Stimulated activated CD8-positive, alpha-beta memory T cell treated with anti-CD3 and anti-CD28 coated beads, Interleukin-2, amount 100 ng/mL, for 1 hour (primary cell): Measurements from ENCODE around the gene ZBTB40.

Experiments
- DNase-seq, 2 donors: peaks; one replicate each; pipeline ENCODE4 v3.0.0-alpha.2; 2020; ENCODE audit warnings: low read depth in 2 of 2

ZBTB40 gene

DNA sequence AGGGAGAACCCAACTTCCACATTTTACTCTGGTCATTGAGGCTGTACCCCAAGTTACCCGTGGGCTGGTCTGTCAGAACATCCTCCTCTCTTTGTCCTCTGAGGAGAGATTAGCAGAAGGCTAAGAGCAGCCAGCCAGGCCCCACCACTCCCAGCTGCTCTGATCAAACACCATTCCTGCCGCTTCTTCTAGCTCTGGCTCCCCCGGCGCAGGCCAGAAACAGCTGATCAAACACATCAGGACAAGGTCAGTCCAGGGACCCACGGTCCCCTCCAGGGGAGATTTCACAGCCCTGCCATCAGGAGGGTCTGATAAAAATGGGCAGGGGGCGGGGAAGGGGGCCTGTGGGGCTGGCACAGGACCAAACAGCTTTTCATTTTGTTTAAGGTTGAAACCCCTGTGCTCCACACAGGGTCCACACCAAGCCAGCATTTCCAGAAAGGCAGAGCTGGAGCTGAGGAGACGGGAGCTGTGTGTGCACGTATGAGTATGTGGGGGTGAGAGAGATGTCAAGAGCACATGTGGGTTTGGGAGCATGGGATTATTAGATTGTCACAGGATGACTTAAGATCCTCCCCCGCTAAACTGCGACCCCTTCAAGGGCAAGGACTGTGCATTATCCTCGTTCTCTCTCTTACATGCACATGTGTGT is 81.7 kb downstream of the ZBTB40 start:
- no peak for DNase-seq

DNA sequence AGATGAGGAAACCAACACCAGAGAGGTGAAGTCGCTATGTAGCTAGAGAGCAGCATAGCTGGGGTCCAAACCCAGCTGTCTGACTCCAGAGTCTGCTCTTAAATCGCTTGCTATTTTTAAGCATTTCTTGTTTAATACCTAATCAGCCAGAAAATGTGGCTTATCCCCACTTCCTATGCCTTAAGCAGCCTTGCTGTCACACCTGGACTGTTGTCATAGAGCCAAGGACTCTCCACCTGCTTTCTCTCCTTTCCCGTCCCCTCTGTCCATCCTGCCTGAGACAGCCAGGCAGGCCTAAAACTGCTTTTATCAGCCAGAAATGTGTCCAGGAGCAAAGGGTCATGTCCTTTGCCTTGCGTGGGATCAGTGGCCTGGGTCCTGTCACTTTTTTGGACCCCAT is 83.3 kb downstream of the ZBTB40 start:
- no peak for DNase-seq

DNA sequence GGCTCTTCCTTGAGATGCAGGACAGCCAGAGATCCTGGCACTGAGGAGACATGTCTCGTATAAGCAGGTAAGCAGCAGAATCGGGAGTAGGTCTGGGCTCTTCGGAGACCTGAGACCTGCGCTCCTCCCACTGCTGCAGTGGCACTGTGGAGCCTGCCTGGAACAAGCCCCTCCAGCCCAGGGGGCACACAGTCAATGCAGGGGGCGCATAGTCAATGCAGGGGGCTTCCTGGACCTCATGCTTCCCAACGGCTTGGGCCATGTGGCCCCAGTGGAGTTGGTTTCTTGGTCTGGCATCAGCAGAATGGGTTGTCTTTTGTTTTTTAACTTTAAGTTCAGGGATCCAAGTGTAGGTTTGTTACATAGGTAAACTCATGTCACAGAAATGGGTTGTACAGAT is 83.7 kb downstream of the ZBTB40 start:
- no peak for DNase-seq

GRCh38 chr1:22536506-22536905 is 84.9 kb downstream of the ZBTB40 start:
- DNase-seq, result no peak

DNA sequence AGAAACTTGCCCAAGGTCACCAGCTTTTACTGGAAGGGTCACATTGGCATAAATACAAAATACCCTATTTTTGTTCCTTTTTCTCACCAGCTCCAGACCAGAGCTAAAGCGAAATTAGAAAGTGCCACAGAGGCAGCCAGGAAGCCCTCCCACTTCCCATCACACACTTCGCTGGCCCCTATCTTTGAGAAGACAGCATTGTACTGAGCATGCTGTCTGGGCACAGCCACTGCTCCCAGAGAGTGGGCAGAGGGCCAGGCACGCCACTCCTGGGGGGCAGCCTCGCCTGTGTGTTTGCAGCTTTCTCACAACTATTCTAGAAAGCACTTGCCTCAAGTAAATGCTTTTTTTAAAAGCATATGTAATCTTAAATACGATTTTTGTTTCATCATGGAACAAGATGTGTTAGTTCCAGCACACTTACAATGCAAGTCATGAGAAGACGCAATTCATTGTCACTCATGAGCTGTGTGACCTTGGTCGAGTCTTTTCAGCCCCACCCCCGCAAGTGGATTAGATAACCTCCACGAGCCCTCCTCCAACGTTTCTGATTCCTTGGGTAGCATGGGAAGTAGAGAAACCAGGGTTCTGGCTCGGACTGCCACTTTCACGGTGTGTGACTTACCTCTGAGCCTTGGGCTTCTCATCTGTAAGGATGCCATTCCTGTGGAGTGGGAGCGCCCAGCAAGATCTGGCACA is 85.9 kb downstream of the ZBTB40 start:
- DNase-seq, result no peak

DNA sequence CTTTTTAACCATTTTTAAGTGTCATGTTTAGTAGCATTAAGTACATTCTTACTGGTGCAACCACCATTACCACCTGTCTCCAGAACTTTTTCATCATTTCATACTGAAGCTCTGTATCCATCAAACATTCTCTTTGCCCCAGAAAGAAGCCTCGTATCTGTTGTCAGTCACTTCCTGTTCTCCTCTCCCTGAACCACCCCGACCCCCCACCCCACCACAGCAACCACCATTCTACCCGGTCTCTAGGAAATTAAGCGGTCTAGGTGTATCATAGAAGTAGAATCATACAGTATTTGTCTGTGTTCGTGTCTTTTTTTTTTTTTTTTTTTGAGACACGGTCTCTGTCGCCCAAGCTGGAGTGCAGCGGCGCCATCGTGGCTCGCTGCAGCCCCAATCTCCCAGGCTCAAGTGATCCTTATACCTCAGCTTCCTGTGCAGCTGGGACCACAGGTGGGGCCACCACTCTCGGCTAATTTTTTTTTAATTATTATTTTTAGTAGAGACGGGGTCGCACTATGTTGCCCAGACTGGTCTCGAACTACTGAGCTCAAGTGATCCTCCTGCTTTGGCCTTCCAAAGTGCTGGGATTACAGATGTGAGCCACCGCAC is 88.0 kb downstream of the ZBTB40 start:
- DNase-seq, result no peak

DNA sequence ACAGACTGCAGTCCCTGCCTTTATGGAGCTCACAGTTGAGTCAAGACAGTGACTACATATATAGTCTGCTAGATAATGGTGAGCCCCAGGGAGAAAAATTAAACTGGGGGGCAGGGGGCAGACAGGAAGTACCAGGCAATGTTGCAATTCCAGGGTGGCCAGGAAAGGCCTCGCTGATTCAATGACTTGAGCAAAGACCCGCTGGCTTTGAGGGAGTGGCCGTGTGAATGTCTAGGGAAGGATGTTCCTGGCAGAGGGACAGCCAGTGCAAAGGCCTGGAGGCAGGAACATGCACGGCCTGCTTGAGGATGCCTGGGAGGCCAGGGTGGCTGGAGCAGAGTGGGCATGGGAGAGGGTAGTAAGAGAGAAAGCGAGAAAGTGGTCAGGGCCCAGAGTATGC is 88.7 kb downstream of the ZBTB40 start:
- no peak for DNase-seq

DNA sequence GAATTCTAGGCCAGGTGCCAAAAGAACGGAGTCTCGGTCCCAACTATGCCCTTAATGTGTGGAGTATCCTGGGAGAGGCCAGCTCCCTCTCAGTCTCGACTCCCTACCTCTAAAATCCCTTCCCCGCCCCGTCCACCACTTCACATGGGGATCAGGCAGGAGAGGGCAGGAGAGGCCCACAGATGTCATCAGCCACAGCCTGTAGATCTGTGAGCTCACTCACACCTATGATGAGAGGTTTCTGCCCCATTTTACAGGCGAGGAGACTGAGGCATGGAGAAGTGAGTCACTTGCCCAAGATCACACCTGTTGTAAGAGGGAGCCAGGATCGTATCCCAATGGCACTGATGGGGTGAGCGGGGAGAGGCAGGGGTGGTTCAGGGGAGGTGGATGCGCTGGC is 91.2 kb downstream of the ZBTB40 start:
- no peak for DNase-seq

DNA sequence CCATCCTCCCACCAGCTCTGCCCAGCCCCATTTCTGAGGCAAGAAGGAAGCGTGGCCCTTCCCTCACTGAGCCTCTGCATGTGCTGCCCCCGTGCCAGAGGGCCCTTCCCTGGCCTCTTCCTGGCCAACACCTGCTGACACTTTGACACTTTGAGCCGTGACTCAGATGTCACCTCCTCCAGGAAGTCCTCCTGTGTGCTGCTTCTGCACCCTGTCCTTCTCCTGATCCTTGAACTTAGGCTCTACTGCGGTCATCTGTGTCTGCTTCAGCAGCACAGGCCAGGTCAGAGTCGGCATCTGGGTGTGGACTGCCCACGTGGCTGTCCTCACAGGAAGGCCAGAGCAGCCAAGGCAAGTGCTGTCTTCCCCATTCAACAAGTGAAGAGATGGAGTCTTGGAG is 92.0 kb downstream of the ZBTB40 start:
- no peak for DNase-seq

DNA sequence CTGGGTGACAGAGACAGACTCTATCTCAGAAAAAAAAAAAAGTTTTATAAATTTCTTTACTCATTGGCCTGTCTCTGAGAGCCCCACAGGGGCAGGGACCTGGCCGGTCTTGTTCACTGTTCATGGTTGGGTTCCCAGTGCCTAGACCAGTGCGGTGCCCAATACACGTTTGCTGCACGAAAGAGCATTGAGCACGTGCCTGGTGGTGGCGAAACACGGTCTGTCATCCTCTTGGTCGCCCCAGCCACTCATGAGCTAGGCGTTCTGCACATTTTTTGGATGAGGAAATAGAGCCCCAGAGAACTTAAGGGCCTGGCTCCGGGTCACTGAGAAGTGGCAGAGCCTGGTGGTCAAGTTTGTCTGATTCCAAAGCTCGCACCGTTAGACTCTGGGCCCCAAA is 93.0 kb downstream of the ZBTB40 start:
- DNase-seq, result no peak

DNA sequence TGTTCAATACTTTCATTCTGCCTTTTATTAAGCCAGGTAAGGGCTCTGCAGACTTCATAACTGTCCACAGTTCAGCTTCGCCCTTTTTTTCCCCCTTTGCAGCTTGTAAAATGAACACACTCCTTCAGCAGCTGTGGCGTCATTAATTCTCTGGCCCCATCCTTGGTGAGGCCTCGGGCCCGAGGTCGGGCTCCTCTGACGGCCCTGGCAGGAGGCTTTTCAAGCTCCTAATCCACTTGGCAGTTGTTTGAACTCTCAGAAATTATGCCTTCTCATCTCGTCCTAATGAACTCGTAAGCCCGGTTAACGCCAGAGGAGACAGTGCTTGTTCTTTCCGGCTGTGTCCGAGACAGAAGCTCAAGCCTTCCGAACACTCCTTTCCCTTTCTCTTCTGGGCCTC is 93.5 kb downstream of the ZBTB40 start:
- DNase-seq, result no peak

GRCh38 chr1:22547186-22547817 is 95.7 kb downstream of the ZBTB40 start:
- no peak for DNase-seq

DNA sequence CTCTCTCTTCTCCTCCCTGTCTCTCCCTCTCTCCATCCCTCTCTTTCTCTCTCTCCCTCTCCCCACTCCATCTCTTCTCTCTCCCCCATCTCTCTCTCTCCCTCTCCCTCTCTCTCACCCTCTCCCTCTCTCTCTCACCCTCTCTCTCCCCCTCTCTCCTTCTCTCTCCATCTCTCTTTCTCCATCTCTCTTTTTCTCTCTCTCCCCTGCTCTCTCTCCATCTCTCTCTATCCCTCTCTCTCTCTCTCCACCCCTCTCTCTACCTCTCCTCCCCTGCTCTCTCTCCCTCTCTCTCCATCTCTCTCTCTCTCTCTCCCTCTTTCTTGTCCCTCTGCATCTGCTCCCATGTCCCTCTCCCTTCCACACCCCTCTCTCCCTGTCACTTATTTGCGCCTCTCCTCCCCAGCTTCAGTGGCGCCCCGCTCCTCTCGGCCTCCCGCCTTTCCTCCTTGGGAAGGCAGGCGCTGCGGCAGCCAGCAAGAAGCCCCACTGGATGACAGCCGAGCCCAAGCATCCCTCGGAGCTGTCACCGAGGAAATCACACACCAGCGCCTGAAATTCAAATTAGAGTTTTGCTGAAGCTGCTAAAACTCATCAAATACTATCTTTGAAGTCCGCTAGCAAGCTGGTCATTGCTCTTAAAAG is 96.3 kb downstream of the ZBTB40 start:
- DNase-seq, result no peak

- DNase-seq, result no peak
Observed at GRCh38 chr1:22550021-22550420, 98.4 kb downstream of the ZBTB40 start.

DNA sequence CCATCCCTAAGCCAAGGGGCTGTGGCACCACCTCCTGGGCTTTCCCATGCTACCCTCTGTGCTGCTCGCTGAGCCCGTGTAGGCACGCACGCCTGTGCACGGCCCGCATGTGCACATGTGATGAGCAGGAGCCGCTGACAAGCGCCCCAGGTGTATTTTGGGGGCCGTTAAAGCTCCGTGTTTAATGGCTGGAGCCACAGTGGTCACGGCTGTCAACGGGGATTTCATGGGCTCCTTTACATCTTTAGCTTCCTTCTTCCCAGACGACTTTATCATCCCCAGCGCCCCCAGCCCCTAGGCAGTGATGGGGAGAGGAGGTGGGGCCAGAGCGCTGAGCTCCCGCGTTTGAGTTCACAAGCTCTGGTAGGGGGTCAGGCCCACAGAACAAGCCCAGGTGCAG is 99.9 kb downstream of the ZBTB40 start:
- no peak for DNase-seq

GRCh38 chr1:22552021-22552420 is 100.4 kb downstream of the ZBTB40 start:
- no peak for DNase-seq

DNA sequence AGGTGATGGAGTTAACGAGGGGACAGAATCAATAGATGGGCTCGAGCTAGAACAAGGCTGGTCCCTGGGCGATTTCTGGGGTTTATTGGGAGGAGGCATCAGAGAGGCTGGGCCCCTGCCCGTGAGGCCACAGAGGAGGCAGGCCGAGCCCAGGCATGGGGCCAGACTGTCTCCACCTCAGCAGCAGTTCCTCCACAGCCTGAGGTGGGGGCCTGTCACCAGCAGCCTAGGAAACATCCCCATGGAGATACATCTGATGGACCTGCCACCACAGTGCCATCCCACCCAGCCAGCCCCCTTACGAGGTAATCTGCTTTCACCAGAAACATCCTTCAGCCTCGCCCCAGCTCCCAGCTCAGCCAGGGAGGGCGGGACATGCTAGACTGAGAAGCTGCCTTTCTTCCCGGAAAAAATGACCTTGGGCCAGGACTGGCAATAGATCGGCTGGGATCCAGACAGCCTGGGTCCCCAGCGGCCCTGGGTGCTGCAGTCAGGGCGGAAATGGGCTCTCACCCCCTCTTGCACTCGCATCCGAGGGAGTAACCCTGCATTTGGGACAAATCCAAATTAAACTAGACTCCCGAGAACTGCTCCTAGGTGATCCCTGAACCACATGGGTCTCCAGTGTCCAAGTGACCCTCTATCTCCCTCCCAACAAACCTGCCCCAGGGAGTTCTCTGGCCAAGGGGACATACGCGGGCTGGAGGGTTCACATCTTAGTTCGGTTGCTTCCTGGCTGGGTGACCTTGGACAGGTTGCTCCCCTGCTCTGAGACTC is 101.6 kb downstream of the ZBTB40 start:
- no peak for DNase-seq

- no peak for DNase-seq
Observed at GRCh38 chr1:22553991-22554522, 102.4 kb downstream of the ZBTB40 start.

GRCh38 chr1:22555371-22555656 is 103.7 kb downstream of the ZBTB40 start:
- DNase-seq, result no peak

- DNase-seq, result no peak
Observed at GRCh38 chr1:22556391-22557104, 104.9 kb downstream of the ZBTB40 start.
